Fibroblast of lung (primary cell): ENCODE data around the gene SYT17.

ENCODE experiments used
- CTCF ChIP-seq, 2 donors: IDR thresholded peaks in 1 of 2; conservative IDR thresholded peaks in 1 of 2; 1 replicate in 1 of 2; 2 replicates in 1 of 2; pipeline ENCODE4 v1.5.1; 2011 to 2012; ENCODE audit warnings: low read length in 2 of 2, control low read depth in 1 of 2, inconsistent platforms in 1 of 2, low read depth in 1 of 2, mild to moderate bottlenecking in 1 of 2
- EZH2 ChIP-seq: IDR thresholded peaks from 2 replicates; pipeline ENCODE4 v1.5.1; 2012; ENCODE audit warnings: low read length, control low read depth, mild to moderate bottlenecking; ENCODE audit errors: missing control alignments

- no peak for TF ChIP-seq CTCF (conservative IDR thresholded peaks at IDR 0.05 in 1 of 2, IDR thresholded peaks at IDR 0.05 in 1 of 2; ENCODE audit: low read depth in 1 of 2, low read length in 2 of 2)
- no peak for TF ChIP-seq EZH2
Measured at GRCh38 chr16:19297454-19297853, 129.4 kb downstream of the SYT17 start.
